DND-41 (cell line): ENCODE data around the gene SETBP1.

Experiments
- ATAC-seq: fragments of 200-7000 bp; cut with Tn5 transposase; 3 replicates; pipeline ENCODE4 v1.9.1; 2021; ENCODE audit warnings: low read depth; ENCODE audit not compliant: insufficient read depth
- DNase-seq: peaks from one replicate; pipeline ENCODE4 v3.0.0-alpha.2; 2020
- H2AFZ ChIP-seq: 2 replicates; pipeline ENCODE4 v1.6.0; 2012; ENCODE audit warnings: low read depth, low read length
- H3K27ac ChIP-seq: 2 replicates; pipeline ENCODE4 v1.5.1; 2012; ENCODE audit warnings: low read length, inconsistent platforms
- H3K27me3 ChIP-seq: fragments of 200-600 bp; sonication (generic); 2 replicates; pipeline ENCODE4 v1.6.0; 2012; ENCODE audit warnings: low read length, mild to moderate bottlenecking, inconsistent platforms; ENCODE audit not compliant: insufficient read depth, poor library complexity
- H3K36me3 ChIP-seq: 2 replicates; pipeline ENCODE4 v1.5.1; 2012; ENCODE audit warnings: low read length, inconsistent platforms; ENCODE audit not compliant: insufficient read depth
- H3K4me1 ChIP-seq: 2 replicates; pipeline ENCODE4 v1.5.1; 2012; ENCODE audit warnings: mild to moderate bottlenecking, low read length; ENCODE audit not compliant: insufficient read depth
- H3K4me2 ChIP-seq: 2 replicates; pipeline ENCODE4 v1.6.0; 2012; ENCODE audit warnings: mild to moderate bottlenecking, moderate library complexity, low read length, inconsistent platforms; ENCODE audit not compliant: insufficient read depth
- H3K4me3 ChIP-seq, 2 experiments: fragments of 200-600 bp in 1 of 2; shearing (Covaris generic) in 1 of 2; 2 replicates each; pipeline ENCODE4 v1.5.1; 2012 to 2016; ENCODE audit warnings: inconsistent platforms in 2 of 2, low read length in 2 of 2, mild to moderate bottlenecking in 2 of 2, low read depth in 1 of 2, moderate library complexity in 1 of 2
- H3K79me2 ChIP-seq: 2 replicates; pipeline ENCODE4 v1.6.0; 2012; ENCODE audit warnings: low read length, inconsistent platforms; ENCODE audit not compliant: insufficient read depth
- H3K9ac ChIP-seq: 2 replicates; pipeline ENCODE4 v1.6.0; 2012; ENCODE audit warnings: low read depth, mild to moderate bottlenecking, inconsistent platforms, low read length, moderate library complexity
- H3K9me3 ChIP-seq: 2 replicates; pipeline ENCODE4 v1.5.1; 2012; ENCODE audit warnings: low read length, moderate library complexity, mild to moderate bottlenecking, inconsistent platforms; ENCODE audit not compliant: insufficient read depth, severe bottlenecking
- H4K20me1 ChIP-seq: 2 replicates; pipeline ENCODE4 v1.6.0; 2012; ENCODE audit warnings: low read length; ENCODE audit not compliant: insufficient read depth
- EZH2 ChIP-seq: IDR thresholded peaks from 3 replicates; pipeline ENCODE4 v1.6.1; 2012; ENCODE audit warnings: borderline replicate concordance, low read depth, mild to moderate bottlenecking, moderate library complexity, low read length, inconsistent platforms; ENCODE audit not compliant: severe bottlenecking
- TF ChIP-seq, protein P1 (sequence below): IDR thresholded peaks from 2 replicates; pipeline ENCODE4 v1.5.1; 2012; ENCODE audit warnings: borderline replicate concordance, low read length, moderate library complexity, mild to moderate bottlenecking; ENCODE audit not compliant: poor library complexity, severe bottlenecking; ENCODE audit errors: extremely low read depth

Gene SETBP1

GRCh38 chr18:44818668-44819403 is 138.1 kb downstream of the SETBP1 start:
- H3K79me2 ChIP-seq, result no peaks in the 10 kb centered on the region

DNA sequence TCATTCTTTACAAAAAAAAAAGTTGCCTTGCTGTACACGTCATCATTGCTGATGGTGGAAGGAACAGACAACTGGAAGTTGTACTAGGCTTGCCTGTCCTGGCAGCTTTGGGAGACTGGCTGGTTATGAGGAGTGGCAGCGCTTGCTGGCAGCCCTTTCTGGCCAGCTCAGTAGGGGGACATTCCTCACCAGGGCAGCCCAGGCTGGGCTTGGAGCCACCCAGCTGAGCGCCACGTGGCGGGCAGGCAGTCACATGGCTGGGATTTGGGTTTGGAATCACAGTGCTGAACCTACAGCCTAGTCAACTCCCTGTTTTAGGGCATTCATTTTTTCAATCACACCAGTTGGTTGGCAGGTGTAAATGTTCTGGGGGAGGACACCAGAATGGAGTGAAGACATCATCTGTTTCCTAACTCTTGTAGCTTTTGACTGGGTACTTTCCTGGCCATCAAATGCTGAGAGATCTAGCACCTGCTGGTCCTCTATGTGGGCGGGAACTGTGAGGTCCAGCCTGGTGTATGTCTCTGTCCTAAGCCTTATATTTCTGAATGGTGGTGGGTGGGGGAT is 139.3 kb downstream of the SETBP1 start:
- no peaks in the 10 kb centered on the region for H3K36me3 ChIP-seq
- H3K4me3 ChIP-seq, result no peak overlapping the region
- ATAC-seq, result no peak
- DNase-seq, result no peak
- no peak overlapping the region for H3K9ac ChIP-seq
- H3K4me2 ChIP-seq, result no peak overlapping the region
- TF ChIP-seq, protein P1, sequence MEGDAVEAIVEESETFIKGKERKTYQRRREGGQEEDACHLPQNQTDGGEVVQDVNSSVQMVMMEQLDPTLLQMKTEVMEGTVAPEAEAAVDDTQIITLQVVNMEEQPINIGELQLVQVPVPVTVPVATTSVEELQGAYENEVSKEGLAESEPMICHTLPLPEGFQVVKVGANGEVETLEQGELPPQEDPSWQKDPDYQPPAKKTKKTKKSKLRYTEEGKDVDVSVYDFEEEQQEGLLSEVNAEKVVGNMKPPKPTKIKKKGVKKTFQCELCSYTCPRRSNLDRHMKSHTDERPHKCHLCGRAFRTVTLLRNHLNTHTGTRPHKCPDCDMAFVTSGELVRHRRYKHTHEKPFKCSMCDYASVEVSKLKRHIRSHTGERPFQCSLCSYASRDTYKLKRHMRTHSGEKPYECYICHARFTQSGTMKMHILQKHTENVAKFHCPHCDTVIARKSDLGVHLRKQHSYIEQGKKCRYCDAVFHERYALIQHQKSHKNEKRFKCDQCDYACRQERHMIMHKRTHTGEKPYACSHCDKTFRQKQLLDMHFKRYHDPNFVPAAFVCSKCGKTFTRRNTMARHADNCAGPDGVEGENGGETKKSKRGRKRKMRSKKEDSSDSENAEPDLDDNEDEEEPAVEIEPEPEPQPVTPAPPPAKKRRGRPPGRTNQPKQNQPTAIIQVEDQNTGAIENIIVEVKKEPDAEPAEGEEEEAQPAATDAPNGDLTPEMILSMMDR, result no peak
- no peak for TF ChIP-seq EZH2
- no peak overlapping the region for H2AFZ ChIP-seq
- no peaks in the 10 kb centered on the region for H3K4me1 ChIP-seq
- H3K9me3 ChIP-seq, result no peaks in the 10 kb centered on the region
- H4K20me1 ChIP-seq, result no peaks in the 10 kb centered on the region
- no peak overlapping the region for H3K27ac ChIP-seq
- H3K79me2 ChIP-seq, result no peaks in the 10 kb centered on the region
- no peaks in the 10 kb centered on the region for H3K27me3 ChIP-seq

More at GRCh38 chr18:44818668-44819403, 138.1 kb downstream of the SETBP1 start:
- H3K4me1 ChIP-seq, result no peaks in the 10 kb centered on the region
- no peaks in the 10 kb centered on the region for H3K27me3 ChIP-seq
- H3K9me3 ChIP-seq, result no peaks in the 10 kb centered on the region
- H3K9ac ChIP-seq, result no peak overlapping the region
- no peak overlapping the region for H3K4me2 ChIP-seq
- no peak for DNase-seq
- no peaks in the 10 kb centered on the region for H3K36me3 ChIP-seq
- H3K27ac ChIP-seq, result no peak overlapping the region
- no peaks in the 10 kb centered on the region for H4K20me1 ChIP-seq
- no peak overlapping the region for H3K4me3 ChIP-seq
- no peak for TF ChIP-seq EZH2
- TF ChIP-seq, protein P1, result no peak
- H2AFZ ChIP-seq, result no peak overlapping the region
- ATAC-seq, result no peak

DNA sequence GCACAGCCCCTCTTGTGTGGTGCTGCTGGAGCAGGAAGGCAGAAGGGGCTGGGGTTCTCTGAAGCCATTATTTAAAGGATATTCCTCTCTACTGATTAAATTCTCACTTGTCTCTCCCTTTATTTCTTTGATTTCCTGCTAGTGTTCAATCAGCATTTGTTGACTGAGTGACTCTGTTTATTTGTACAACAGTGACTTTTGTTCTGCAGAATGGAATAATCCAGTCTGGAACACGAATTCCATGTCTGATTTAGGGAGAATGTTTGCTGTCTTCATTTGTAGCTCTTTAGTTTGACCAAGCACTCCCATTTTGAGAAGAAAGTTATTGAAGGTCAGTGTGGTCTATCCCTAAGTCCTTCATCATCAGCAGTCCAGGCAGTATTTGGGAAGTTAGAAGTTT is 141.2 kb downstream of the SETBP1 start:
- Histone ChIP-seq H3K79me2 (no peaks in the 10 kb centered on the region), H4K20me1 (no peaks in the 10 kb centered on the region), H3K9ac (no peak overlapping the region), H3K4me3 (no peak overlapping the region), H3K27me3 (no peaks in the 10 kb centered on the region), H2AFZ (no peak overlapping the region), H3K4me2 (no peak overlapping the region), H3K36me3 (no peaks in the 10 kb centered on the region), H3K9me3 (no peaks in the 10 kb centered on the region), H3K4me1 (no peaks in the 10 kb centered on the region), H3K27ac (no peak overlapping the region)
- no peak for ATAC-seq
- TF ChIP-seq, protein P1, result no peak
- TF ChIP-seq EZH2, result no peak
- DNase-seq, result no peak
